Upper lobe of right lung (tissue), 1 donor: ENCODE results near the gene TTC12. TPM values are rescaled to one million over a fixed set of nuclear protein-coding genes. Genes with fewer than 3 reads are reported as not detected.

Experiments
- ATAC-seq: fragments of 200-7000 bp; cut with Tn5 transposase; one replicate; pipeline ENCODE4 v1.9.1; 2020; ENCODE audit warnings: mild to moderate bottlenecking, moderate library complexity
- DNase-seq: peaks from one replicate; pipeline ENCODE4 v3.0.0-alpha.2; 2020
- H3K27ac ChIP-seq: fragments of 200-600 bp; one replicate; pipeline ENCODE4 v1.8.0; 2022
- H3K27me3 ChIP-seq: fragments of 200-600 bp; one replicate; pipeline ENCODE4 v1.8.0; 2022; ENCODE audit warnings: mild to moderate bottlenecking
- H3K36me3 ChIP-seq: fragments of 200-600 bp; one replicate; pipeline ENCODE4 v1.8.0; 2022
- H3K4me1 ChIP-seq: fragments of 200-600 bp; one replicate; pipeline ENCODE4 v1.8.0; 2022
- H3K4me3 ChIP-seq: fragments of 200-600 bp; one replicate; pipeline ENCODE4 v1.8.0; 2022; ENCODE audit warnings: mild to moderate bottlenecking
- H3K9me3 ChIP-seq: fragments of 200-600 bp; one replicate; pipeline ENCODE4 v1.8.0; 2022
- CTCF ChIP-seq: fragments of 200-600 bp; IDR thresholded peaks from one replicate; pipeline ENCODE4 v1.8.0; 2022; ENCODE audit warnings: antibody characterized with exemption
- intact Hi-C: fragments of 100-400 bp; cut with DNase I; formaldehyde crosslinking; loops from one replicate; pipeline ENCODE4 v1.11.0; 2022
- total RNA-seq: library from RNA; stranded (reverse); fragmentation: NEBNext Ultra II Directional; extraction: Animal tissue kit (Norgen Biotek cat#: 25700); gene quantifications from one replicate; pipeline ENCODE4 v1.2.1, GENCODE V29; 2021
- donor health status: DM: no; HTN: yes; CAD: no; lungs with severe emphysema.

TTC12 gene
- total RNA-seq, 1 donor from 2014 or later = 15.3 TPM

- no peaks in the 10 kb centered on the region for H3K4me1 ChIP-seq
- H3K36me3 ChIP-seq = no peaks in the 10 kb centered on the region
- ATAC-seq (no peak), DNase-seq (no peak)
- no peaks in the 10 kb centered on the region for H3K27me3 ChIP-seq
- intact Hi-C loops = no loop called here
- H3K9me3 ChIP-seq = no peaks in the 10 kb centered on the region
- H3K27ac ChIP-seq = no peak overlapping the region
- TF ChIP-seq CTCF = no peak
- no peak overlapping the region for H3K4me3 ChIP-seq
These were observed 81.5 kb downstream of the TTC12 start for GRCh38 chr11:113395782-113396336.

- no peak for DNase-seq
- H3K4me1 ChIP-seq = no peaks in the 10 kb centered on the region
- intact Hi-C loops = no loop called here
- TF ChIP-seq CTCF = no peak
- no peak for ATAC-seq
- no peaks in the 10 kb centered on the region for H3K27me3 ChIP-seq
- no peak overlapping the region for H3K27ac ChIP-seq
- no peaks in the 10 kb centered on the region for H3K36me3 ChIP-seq
- no peaks in the 10 kb centered on the region for H3K9me3 ChIP-seq
- H3K4me3 ChIP-seq = no peak overlapping the region
These were observed 82.3 kb downstream of the TTC12 start for GRCh38 chr11:113396690-113397089.

- no peak overlapping the region for H3K27ac ChIP-seq
- no peak for TF ChIP-seq CTCF
- H3K27me3 ChIP-seq = no peaks in the 10 kb centered on the region
- H3K9me3 ChIP-seq = no peaks in the 10 kb centered on the region
- no peaks in the 10 kb centered on the region for H3K36me3 ChIP-seq
- ATAC-seq = no peak
- H3K4me3 ChIP-seq = no peak overlapping the region
- DNase-seq = no peak
- H3K4me1 ChIP-seq = no peaks in the 10 kb centered on the region
- intact Hi-C loops = no loop called here
These were observed 82.8 kb downstream of the TTC12 start for GRCh38 chr11:113397212-113397611.

GRCh38 chr11:113397821-113398220, 83.4 kb downstream of the TTC12 start:
- ATAC-seq = no peak
- no peaks in the 10 kb centered on the region for H3K4me1 ChIP-seq

GRCh38 chr11:113398669-113399430, 84.5 kb downstream of the TTC12 start:
- H3K27me3 ChIP-seq = no peaks in the 10 kb centered on the region
- TF ChIP-seq CTCF = no peak
- no peaks in the 10 kb centered on the region for H3K4me1 ChIP-seq
- ATAC-seq (no peak), DNase-seq (no peak)
- no peak overlapping the region for H3K27ac ChIP-seq
- H3K36me3 ChIP-seq = no peaks in the 10 kb centered on the region
- intact Hi-C loops = no loop called here
- no peak overlapping the region for H3K4me3 ChIP-seq
- H3K9me3 ChIP-seq = no peaks in the 10 kb centered on the region

More at GRCh38 chr11:113397821-113398220, 83.4 kb downstream of the TTC12 start:
- H3K9me3 ChIP-seq = no peaks in the 10 kb centered on the region
- intact Hi-C loops = no loop called here
- no peak overlapping the region for H3K27ac ChIP-seq
- H3K4me3 ChIP-seq = no peak overlapping the region
- TF ChIP-seq CTCF = no peak
- no peak for DNase-seq
- no peaks in the 10 kb centered on the region for H3K36me3 ChIP-seq
- H3K27me3 ChIP-seq = no peaks in the 10 kb centered on the region
